ENCODE results near the gene SCN5A.

- TF ChIP-seq CTCF (IDR thresholded peaks at IDR 0.05) = no peak
- TF ChIP-seq POLR2A (IDR thresholded peaks at IDR 0.05) = no peak
- TF ChIP-seq POLR2AphosphoS5 (IDR thresholded peaks at IDR 0.05) = no peak
Observed at GRCh38 chr3:38630606-38631005, 18.9 kb downstream of the SCN5A start.
